ENCODE measurements around the gene IGFBP7. TPM values are rescaled to one million over a fixed set of nuclear protein-coding genes. Genes with fewer than 3 reads are reported as not detected.
A peak's percentile ranks its signal among the peaks of the same experiment; 100 is the strongest.

IGFBP7 gene
- total RNA-seq, 4 donors from 2014 or later, result 225 to 1,715 (median 711) TPM

GRCh38 chr4:57114973-57115372, 4.8 kb upstream of the IGFBP7 start:
- H3K27ac ChIP-seq, result no peak overlapping the region
- no peaks in the 10 kb centered on the region for H3K27me3 ChIP-seq
- intact Hi-C loops (cut with DNase I; ENCODE audit: low total_unique reads), result loop anchor here (10.0 kb wide), 1 partner anchor 80 kb away; no protein-coding TSS in a partner anchor
- H3K36me3 ChIP-seq, result no peaks in the 10 kb centered on the region
- no peaks in the 10 kb centered on the region for H3K4me1 ChIP-seq
- DNase-seq, result no peak
- H3K4me3 ChIP-seq, result no peak overlapping the region
- TF ChIP-seq CTCF (IDR thresholded peaks at IDR 0.05) (no peak), POLR2A (IDR thresholded peaks at IDR 0.05) (no peak)
- no peaks in the 10 kb centered on the region for H3K9me3 ChIP-seq

GRCh38 chr4:57113870-57114269, 3.7 kb upstream of the IGFBP7 start:
- intact Hi-C loops (cut with DNase I; ENCODE audit: low total_unique reads), result loop anchor here (10.0 kb wide), 1 partner anchor 79 kb away; no protein-coding TSS in a partner anchor
- no peaks in the 10 kb centered on the region for H3K36me3 ChIP-seq
- no peak for TF ChIP-seq POLR2A (IDR thresholded peaks at IDR 0.05)
- DNase-seq, result no peak
- no peak overlapping the region for H3K27ac ChIP-seq
- no peaks in the 10 kb centered on the region for H3K4me1 ChIP-seq
- H3K27me3 ChIP-seq, result no peaks in the 10 kb centered on the region
- no peaks in the 10 kb centered on the region for H3K9me3 ChIP-seq
- H3K4me3 ChIP-seq, result no peak overlapping the region

GRCh38 chr4:57110640-57111511, 691 bp upstream of the IGFBP7 start:
- no peaks in the 10 kb centered on the region for H3K4me1 ChIP-seq
- peak; percentile 37 to 61 for DNase-seq
- intact Hi-C loops (cut with DNase I; ENCODE audit: low total_unique reads), result loop anchor here (10.0 kb wide), 1 partner anchor 76 kb away; no protein-coding TSS in a partner anchor

GRCh38 chr4:57109411-57109846, 756 bp downstream of the IGFBP7 start:
- no peak for TF ChIP-seq POLR2A (IDR thresholded peaks at IDR 0.05)
- no peak for TF ChIP-seq CTCF (IDR thresholded peaks at IDR 0.05)
- Histone ChIP-seq H3K4me3 (peak overlapping the region; percentile 78 to 82), H3K27ac (peak overlapping the region; percentile 94 to 99), H3K36me3 (no peaks in the 10 kb centered on the region), H3K27me3 (no peaks in the 10 kb centered on the region), H3K4me1 (no peaks in the 10 kb centered on the region), H3K9me3 (no peaks in the 10 kb centered on the region)
- peak in 1 of 2 donors; percentile 24 for DNase-seq
- intact Hi-C loops (cut with DNase I; ENCODE audit: low total_unique reads), result no loop called here

More at GRCh38 chr4:57110640-57111511, 691 bp upstream of the IGFBP7 start:
- peak overlapping the region; percentile 78 to 82 for H3K4me3 ChIP-seq
- no peaks in the 10 kb centered on the region for H3K36me3 ChIP-seq
- no peaks in the 10 kb centered on the region for H3K9me3 ChIP-seq
- no peak for TF ChIP-seq CTCF (IDR thresholded peaks at IDR 0.05)
- TF ChIP-seq POLR2A (IDR thresholded peaks at IDR 0.05), result peak in 1 of 2 donors; percentile 49
- H3K27me3 ChIP-seq, result no peaks in the 10 kb centered on the region
- H3K27ac ChIP-seq, result peak overlapping the region; percentile 94 to 99

- Histone ChIP-seq H3K4me1 (peaks cover 6 to 10% of the 10 kb centered on the region in 2 donors), H3K27me3 (no peaks in the 10 kb centered on the region), H3K27ac (peak overlapping the region in 1 of 2 donors; percentile 99), H3K4me3 (no peak overlapping the region), H3K36me3 (no peaks in the 10 kb centered on the region), H3K9me3 (no peaks in the 10 kb centered on the region)
- intact Hi-C loops (cut with DNase I; ENCODE audit: low total_unique reads), result no loop called here
- TF ChIP-seq POLR2A (IDR thresholded peaks at IDR 0.05), result no peak
- TF ChIP-seq CTCF (IDR thresholded peaks at IDR 0.05), result no peak
- no peak for DNase-seq
These were observed 4.0 kb downstream of the IGFBP7 start for GRCh38 chr4:57106181-57106580.

All from uterus (tissue), 4 donors.